Stimulated activated CD4-positive, alpha-beta T cell treated with anti-CD3 and anti-CD28 coated beads, TNF-alpha, amount 100 ng/mL, for 1 hour (primary cell): ENCODE measurements around the gene KIDINS220.

Experiments used
- DNase-seq, 3 donors: peaks; one replicate each; pipeline ENCODE4 v3.0.0-alpha.2; 2020; ENCODE audit warnings: low read depth in 3 of 3, low spot score in 1 of 3

The KIDINS220 gene

DNA sequence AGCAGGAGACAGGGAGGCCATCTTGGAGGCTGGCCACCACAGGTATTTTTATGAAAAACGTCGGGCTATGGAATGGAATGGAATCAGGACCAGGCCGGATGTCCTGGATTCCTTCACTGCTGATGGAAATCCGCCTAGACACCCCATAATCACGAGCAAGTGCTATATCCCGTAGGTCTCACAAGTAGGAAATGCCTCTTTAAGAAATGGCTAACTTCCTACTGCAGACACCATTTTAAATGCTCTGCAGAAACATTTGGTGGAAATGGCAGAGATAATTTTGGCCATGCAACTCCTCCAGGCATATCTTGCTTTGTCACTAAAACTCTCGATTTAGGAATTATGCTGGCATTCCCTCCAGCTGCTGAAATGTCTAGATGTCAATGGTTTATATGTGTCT, 137.6 kb downstream of the KIDINS220 start:
- DNase-seq = no peak

DNA sequence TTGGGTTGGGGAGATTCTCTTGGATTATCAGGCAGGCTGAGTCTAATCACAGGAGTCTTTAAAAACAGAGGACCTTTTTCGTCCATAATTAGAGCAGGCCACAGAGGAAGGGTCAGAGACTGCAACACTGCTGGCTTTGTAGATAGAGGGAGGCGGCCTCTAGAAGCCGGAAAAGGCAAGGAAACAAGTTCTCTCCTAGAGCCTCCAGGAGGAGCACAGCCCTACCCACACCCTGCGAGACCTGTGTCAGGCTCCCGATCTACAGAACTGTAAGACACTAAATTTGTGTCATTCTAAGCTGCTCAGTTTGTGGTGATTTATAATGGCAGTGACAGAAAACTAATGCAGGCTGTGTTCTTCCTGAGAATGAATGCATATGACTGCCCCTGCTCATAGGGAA, 140.2 kb downstream of the KIDINS220 start:
- DNase-seq = no peak

DNA sequence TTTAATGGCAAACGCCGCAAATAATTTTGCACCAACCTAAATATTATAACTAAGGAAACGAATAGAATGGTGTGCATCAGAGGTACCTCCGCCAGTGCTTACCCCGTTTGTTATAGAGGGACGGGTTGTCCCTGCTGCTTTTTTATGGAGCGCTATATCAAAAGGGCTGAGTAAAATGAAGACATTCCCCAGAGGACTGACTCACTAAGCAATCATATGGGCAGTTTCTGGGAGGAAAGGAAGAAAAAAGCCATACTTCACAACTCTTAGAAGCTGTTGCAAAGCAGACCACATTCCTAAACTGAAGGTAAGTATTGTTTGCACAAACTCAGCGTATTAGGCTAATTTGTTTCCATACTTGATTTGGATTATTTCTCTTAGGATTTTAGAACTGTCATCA, 142.7 kb downstream of the KIDINS220 start:
- DNase-seq = no peak

DNA sequence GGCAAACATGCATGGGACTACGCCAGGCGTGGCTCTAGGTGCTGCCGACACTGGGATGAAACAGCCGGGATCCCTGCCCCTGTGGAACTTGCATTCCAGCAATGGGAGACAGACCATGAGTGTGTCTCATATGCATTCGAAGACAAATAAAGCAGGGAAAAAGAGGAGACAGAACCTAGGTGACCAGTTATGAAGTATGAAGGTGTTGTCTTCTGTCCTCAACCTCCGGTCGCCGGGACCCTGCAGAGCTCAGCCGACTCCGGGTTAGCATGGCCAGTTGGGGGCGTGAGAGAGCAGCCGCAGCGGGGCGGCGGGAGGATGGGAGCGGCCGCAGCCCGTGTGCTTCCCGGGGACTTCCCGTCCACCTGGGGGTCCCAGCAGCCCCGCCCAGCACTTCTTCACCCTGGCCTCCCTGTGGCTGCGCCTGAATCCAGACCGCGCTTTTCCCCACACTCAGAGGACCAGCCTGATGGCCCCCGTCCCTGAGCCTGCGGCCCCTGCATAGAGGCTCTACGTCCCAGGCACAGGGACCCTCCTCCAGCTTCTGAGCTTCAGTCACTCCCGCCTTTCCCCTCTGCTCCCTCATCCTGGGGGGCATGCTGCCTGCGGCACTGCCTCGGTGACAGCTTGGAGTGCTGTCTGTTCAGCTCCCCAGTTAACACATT, 144.1 kb downstream of the KIDINS220 start:
- DNase-seq = no peak

DNA sequence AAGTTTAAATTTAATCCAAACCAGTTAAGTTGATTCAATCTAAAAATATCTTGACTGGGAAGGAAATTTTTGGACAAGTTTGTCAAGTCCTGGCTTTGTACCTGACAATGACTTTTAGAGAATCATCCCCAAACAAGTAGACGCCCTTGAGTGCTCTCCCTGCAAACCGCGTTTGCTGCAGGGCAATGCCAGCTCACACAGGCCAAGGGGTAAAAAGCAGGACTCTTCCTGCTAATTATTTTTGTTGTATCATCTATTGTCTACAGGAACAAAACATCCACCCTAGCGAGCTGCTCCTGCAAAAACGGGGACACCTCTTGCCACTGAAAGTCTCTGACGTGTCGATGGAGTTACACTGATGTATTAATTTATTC, 144.6 kb downstream of the KIDINS220 start:
- no peak for DNase-seq

DNA sequence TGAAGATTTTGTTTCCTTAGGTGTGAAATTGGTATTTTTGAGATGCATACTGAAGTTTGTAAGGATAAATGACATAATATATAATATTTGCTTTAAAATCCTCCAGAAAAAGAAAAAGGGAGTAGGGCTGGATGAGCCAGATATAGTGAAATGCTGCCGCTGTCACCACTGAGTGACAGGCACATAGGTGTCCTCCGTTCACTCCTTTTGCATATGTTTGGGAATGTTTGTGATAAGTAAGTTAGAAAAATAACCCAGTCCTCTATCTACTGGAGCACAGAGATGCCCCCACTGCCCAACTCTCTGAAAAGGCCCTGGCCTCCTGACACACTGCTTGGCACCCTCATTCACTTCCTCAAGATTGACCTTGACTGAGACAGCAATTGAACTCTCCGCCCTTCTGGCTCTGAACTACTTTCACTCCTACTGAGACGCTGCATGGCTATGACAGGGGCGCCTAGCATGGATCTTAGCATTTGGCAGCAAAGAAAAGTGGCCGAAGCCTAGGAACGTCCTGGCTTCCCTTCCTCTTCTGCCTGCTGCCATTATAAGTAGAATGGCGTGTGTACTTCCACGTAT, 145.5 kb downstream of the KIDINS220 start:
- no peak for DNase-seq

DNA sequence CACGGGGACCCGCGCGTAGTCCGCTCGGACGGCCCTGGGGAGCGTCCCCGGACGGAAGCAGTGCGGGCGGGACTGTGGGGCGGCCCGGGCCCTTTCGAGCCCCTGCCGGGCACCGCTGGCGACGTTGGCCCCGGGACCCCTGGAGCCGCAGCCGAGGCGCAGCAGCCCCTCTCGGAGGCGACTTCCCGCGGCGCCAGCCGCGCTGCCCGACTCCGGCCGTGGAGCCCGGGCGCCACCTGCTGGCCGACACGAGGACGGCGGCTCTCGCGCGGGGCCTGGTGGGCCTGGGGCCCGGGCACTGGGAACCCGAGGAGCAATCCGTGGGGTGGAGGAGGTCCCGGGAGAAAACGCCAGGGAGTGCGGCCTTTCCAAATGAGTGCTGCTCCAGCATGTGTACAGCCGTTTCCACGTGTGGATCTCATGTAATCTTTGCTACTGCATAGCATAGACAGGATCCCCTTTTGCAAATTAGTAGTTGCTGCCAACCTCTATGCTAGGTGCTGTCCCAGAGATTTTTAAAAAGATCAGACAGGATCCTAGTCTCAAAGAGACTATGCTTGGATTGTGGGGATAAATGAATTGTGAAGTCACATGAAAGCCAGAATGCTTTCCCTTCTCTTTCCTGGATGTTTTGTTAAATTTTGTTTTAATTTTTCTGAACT, 151.6 kb downstream of the KIDINS220 start:
- DNase-seq = peak in 2 of 3 donors; percentile 69 to 88

DNA sequence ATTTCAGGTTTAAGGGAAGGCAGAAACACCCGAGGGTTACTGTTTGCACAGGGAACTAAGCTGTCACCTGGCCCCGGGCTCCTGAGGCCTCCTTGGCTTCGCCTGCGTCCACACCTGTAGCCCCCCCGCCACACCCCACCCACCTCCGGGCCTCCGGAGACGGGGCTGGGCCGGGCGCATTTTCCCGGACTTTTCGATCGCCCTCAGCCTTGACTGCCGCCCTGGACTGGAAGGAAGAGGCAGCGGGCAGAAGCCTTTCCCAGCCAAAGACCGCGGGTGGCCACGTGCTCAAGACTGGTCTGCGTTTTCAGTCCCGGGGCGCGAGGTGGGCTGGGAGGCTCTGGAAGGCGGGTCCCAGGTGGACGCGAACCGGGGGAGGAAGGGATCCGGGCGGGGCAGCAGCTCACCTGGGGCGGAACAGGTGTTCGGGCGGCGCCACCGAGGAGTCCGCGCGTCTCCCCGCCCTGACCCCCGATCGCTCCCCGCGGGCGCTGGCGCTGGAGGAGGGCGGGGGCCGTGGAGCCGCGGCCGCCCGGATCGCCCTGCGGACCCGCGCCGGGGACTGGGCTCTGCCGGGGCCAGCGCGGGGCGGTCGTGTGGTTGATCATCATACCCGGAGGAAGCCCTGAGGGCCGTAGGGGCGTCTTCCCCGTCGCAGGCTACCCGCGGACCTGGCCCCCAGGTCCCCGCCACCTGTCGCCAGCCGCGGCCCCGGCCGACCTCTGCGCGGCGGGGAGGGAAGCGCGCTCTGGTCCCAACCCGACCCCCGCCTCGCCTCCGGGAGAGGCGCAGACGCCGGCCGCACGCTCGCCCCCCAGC, 152.3 kb downstream of the KIDINS220 start:
- peak in 1 of 3 donors; percentile 51 for DNase-seq

DNA sequence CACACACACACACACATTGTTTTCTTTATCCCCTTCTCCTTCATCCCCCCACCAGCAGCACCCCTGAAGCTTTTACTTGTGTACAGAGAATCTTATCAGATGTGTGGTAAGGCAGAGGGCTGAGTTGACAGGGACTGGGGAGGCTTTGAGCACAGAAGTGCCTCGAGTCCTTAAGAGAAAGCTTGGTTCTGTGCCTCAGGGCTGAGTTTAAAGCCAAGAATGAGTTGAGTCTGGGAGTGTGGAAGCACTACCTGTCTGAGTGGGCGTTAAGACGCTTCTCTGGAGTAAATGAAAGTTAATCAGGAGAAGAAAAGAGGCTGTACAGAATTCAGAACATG, 152.9 kb downstream of the KIDINS220 start:
- no peak for DNase-seq

DNA sequence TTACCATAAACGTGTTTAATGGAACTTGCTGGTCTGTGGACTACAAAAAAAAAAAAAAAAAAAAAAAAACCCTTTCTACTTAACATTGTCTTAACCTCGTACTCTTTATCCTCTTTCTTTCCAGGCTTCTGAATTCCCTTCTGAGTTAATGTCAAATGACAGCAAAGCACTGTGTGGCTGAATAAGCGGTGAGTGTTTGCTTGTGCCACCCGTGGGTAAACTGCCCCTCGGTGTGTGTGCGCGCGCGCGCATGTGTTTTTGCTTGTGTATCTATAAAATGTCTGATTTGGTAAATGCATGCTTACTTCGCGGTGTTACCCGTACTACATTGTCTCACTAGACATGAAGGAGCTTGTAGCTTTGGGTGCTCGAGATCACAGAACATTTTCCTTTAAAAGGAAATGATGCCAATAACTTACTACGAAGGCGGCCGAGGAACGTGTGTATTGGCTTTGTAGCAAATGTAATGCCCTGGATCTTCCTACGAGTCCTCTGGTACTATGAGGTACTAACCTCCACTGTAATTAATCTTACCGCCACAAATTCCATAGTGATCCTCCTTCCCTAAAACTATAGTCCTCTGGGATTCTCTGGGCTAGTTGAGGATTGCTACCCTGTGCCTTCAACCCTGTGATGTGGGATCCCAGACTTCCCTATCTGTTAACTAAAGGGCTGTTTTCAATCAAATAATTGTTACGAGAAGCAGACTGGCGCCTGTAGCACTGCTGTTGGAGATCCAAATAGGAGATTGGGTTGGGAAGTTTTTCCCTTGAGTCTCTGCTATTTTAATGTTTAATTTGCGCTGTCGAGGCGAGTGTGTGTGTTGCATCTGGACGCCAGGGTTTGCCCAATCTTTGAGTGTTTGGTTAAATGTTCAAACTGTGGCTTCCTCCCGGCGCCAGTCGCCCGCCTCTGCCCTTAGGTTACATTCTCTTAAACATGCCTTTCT, 154.4 kb downstream of the KIDINS220 start:
- DNase-seq = no peak

DNA sequence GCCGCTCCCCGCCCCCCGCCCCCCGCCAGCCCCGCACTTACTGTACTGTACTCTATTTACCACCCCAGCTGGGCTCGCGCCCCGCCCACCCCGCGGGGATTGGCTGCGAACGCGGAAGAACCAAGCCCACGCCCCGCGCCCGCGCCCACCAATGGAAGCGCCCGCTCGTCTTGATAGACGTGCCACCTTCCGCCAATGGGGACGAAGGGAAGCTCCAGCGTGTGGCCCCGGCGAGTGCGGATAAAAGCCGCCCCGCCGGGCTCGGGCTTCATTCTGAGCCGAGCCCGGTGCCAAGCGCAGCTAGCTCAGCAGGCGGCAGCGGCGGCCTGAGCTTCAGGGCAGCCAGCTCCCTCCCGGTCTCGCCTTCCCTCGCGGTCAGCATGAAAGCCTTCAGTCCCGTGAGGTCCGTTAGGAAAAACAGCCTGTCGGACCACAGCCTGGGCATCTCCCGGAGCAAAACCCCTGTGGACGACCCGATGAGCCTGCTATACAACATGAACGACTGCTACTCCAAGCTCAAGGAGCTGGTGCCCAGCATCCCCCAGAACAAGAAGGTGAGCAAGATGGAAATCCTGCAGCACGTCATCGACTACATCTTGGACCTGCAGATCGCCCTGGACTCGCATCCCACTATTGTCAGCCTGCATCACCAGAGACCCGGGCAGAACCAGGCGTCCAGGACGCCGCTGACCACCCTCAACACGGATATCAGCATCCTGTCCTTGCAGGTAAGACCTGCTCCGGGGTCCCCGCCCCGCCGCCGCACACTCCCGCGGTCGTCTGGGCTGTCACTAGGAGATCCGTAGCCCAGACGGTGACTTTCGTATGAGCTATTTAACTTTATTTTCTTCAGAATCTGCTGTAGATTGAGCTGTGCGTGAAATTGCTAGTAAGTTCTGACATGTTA, 155.4 kb downstream of the KIDINS220 start, which contains the start of gene ID2:
TSS of gene ID2 (plus strand) at position 271 of the 907 bp plus-strand sequence. CDS start at position 381, 110 bp downstream.
- DNase-seq = peak; percentile 95 to 98 (median 97)

DNA sequence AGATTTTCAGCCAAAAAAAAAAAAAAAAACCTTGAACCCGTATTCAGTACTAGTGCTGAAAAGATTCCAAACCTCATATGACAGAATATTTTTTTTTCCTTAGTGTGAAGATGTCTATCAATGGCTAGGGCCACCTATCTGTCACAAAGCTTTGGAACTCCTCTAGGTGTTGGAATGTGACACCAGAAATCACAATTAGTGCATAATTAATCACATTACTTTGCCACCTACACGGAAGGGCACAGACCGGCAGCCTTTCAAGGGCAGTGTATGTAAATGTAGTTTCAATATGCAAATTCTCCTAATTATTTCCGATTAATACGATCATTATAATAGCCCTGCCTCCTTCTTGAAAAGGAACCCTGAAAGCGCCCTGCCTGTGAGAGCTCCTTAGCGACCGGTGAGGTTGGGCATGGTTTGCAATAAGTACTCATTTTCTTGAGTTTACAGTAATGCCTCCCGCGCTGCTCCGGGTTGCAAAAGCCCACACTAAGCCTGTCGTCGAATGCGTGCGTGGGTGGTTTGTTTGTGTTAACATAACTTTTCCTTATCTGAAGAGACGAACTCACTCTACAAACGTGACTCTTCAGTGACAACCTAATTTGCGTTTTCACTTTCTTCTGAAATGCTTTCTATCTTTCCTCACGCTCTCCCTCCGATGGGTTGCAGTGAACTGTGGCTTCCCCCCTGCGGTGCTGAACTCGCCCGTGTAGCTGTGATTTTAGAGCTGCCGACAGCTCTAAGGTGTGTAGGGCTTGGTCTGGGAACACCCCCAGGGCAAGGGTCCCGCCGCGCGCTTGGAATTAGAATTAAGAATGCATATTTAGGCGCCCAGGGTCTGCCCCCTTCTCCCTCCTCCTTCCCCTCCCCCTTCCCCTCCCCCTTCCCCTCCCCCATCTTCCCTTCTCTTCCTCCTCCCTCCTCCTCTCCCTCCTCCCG, 156.3 kb downstream of the KIDINS220 start:
- DNase-seq = peak in 1 of 3 donors; percentile 73

DNA sequence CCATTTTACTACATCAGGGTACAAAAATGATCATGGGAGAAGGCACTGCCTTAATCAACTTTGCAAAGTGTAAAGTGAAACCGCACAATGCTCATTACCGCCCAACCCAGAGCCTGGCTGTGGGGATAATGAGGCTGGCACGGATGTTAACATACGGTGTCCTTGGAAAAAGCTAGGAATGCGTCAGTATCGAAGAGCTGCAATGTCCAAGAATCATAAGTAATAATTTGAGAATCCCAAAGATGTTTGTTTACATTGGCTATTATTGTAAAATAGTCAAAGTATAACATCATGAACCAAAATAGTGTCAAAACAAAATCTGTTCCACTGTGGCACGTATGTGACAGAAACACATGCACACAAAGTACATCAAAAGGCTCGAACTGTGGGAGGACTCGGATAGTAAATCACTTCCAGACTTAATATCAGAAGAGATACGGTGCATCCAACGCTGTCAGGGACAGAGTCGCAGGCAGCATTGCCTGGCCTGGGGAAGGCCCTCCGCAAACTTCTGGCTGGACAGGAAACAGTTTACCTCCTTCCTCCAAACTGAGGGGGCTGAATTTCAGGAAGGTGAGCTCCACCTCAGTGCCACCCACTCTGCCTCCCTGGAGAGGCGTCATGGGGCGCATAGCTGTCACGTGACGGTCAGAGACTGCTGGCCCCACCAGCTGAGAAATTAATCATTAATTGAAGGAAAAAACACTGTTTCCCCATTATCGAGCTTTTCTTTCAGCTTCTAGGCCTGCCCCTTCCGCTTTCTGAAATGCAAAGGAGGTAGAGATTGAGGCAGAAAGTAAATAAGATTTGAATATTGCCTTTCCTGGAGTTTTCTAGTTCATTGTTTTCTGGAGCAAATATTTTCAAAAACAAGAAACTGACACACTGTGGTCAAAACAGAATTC, 157.3 kb downstream of the KIDINS220 start:
- DNase-seq = no peak

DNA sequence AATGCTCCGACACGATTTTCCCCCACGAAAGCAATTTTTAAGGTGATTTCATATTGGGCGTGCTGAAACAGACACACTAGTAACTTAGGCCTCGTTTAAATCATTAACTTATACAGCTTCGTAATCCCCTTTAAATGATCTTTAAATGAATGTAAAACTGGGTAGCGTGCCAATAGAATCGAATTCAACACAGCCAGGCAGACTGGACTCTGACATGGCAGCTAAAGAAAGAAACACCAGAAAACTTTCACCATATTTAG, 157.9 kb downstream of the KIDINS220 start:
- DNase-seq = no peak
